ENCODE data around the gene UBE2QL1.

Gene UBE2QL1

DNA sequence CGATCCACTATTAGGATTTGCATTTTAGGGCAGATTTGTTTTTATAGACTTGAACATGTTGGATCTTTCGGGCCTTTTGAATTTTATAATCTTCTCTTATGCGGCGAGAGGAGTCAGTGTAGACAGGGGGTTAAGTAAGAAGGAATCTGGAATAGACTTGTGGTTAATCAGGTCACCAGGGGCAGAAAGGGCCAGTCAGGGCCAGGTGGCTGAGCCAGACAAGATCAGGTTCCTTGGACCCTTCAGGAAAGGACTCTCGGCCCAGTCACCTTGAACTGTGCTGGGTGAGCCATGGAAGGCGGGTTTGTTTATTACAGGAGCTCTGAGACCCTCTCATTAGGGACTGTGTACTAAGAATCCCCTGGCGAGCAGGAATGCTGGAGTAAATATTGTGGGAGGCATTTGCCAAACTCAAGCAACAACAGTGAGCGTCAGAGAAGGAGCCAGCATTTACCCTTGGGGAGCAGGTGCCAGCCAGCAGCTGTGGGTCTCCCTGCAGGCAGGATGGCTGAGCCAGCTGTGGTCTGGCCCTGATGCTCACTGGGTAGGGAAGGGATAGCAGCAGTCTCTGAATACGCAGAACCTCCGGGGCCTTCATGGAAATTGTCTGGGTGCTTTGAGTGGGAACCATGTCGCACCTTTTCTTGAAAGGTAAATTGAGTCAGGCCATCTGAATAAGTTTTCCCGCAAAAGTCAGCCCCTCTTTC lies 79.2 kb downstream of the UBE2QL1 start:
- Histone ChIP-seq H3K4me3 (ENCODE audit: low read depth, low read length) (no peak overlapping the region), H3K36me3 (ENCODE audit: insufficient read depth, low read length) (no peaks in the 10 kb centered on the region), H2AFZ (ENCODE audit: low read length, unreplicated experiment) (no peak overlapping the region)

DNA sequence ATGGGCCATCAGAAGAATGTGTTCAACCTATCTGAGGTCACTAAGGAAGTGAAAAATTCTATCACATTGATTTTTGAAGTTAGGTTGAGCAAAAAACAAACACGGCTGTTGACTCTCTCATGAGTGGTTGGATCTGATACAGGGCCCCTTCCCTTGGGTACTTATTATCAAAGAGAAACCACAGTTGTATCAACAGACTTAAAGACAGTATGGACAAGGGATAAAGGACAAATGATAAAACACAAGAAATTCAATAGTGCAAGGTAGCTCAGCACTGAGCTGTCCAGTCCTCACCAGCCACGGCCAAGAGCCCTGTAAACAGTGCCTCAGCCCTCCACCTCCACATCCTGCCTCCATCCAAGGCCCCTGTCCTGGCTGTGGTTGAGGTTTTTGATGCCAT lies 86.9 kb downstream of the UBE2QL1 start:
- H3K36me3 ChIP-seq (ENCODE audit: insufficient read depth, low read length): no peaks in the 10 kb centered on the region
- H3K27ac ChIP-seq (ENCODE audit: low read depth, low read length): no peak overlapping the region
- H3K4me1 ChIP-seq (ENCODE audit: control insufficient read depth, insufficient read depth, low read length, unreplicated experiment): no peaks in the 10 kb centered on the region
- H3K4me3 ChIP-seq (ENCODE audit: low read depth, low read length): no peak overlapping the region
- H2AFZ ChIP-seq (ENCODE audit: low read length, unreplicated experiment): no peak overlapping the region
- peaks cover 39% of the 10 kb centered on the region for H3K27me3 ChIP-seq (ENCODE audit: insufficient read depth, low read length)
- no peaks in the 10 kb centered on the region for H3K79me2 ChIP-seq (ENCODE audit: control insufficient read depth, insufficient read depth, low read length, unreplicated experiment)

More for the DNA sequence above, 79.2 kb downstream of the UBE2QL1 start:
- H3K79me2 ChIP-seq (ENCODE audit: control insufficient read depth, insufficient read depth, low read length, unreplicated experiment): no peaks in the 10 kb centered on the region
- no peak overlapping the region for H3K27ac ChIP-seq (ENCODE audit: low read depth, low read length)
- H3K4me1 ChIP-seq (ENCODE audit: control insufficient read depth, insufficient read depth, low read length, unreplicated experiment): no peaks in the 10 kb centered on the region
- peaks cover 41% of the 10 kb centered on the region; the same call in 1 of the 2 replicates for H3K27me3 ChIP-seq (ENCODE audit: insufficient read depth, low read length)

DNA sequence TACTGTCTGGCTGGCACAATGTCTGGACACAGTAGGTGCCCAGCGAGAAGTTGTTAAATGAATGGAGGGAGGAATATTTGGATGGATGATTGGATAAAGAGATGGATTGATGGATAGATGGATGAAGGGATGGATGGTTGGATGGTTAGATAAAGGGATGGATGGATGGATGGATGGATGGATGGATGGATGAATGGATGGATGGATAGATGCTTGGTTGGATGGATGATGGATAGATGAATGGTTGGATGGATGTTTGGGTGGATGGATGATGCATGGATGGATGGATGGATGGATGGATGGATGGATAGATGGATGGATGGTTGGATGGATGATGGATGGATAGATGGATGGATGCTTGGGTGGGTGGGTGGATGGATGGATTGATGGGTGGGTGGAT lies 90.4 kb downstream of the UBE2QL1 start:
- peaks cover 26% of the 10 kb centered on the region for H3K27me3 ChIP-seq (ENCODE audit: insufficient read depth, low read length)
- H3K4me1 ChIP-seq (ENCODE audit: control insufficient read depth, insufficient read depth, low read length, unreplicated experiment): no peaks in the 10 kb centered on the region
- no peaks in the 10 kb centered on the region for H3K36me3 ChIP-seq (ENCODE audit: insufficient read depth, low read length)
- H3K79me2 ChIP-seq (ENCODE audit: control insufficient read depth, insufficient read depth, low read length, unreplicated experiment): no peaks in the 10 kb centered on the region
- no peak overlapping the region for H3K4me3 ChIP-seq (ENCODE audit: low read depth, low read length)
- no peak overlapping the region for H2AFZ ChIP-seq (ENCODE audit: low read length, unreplicated experiment)
- H3K27ac ChIP-seq (ENCODE audit: low read depth, low read length): no peak overlapping the region

DNA sequence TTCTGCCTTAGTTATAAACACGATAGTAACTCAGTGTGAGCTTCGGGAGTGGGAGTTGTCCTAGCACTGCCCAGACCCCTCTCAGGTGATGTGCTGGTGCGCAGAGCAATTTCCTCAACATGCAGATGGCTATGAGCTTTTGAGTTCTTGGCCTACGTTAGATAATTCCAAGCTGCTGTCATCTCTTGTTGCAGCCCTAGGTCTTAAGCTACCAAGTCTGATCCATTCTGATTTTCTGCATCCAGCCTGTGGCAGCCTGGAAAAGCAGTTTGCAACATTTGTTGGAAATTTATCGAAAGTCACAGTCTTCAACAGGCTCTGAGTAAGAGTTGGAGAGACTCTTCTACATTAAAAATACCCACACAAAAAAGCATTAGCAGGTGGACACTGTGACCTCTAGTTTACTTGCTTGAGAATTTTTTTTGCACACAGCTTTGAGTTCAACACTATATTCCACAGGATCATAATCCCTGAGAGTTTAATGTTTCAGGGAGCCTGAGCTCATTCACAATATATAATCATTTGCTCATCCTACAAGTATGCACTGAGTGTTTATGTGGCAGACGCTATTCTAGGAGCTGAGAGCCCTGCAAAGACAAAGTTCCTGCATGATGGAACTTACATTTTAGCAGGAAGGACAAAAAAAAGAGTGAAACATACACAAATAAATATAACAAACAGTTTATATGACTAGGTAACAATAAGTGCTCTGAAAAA lies 91.6 kb downstream of the UBE2QL1 start:
- Histone ChIP-seq H2AFZ (ENCODE audit: low read length, unreplicated experiment) (no peak overlapping the region), H3K27ac (ENCODE audit: low read depth, low read length) (no peak overlapping the region), H3K27me3 (ENCODE audit: insufficient read depth, low read length) (peaks cover 19% of the 10 kb centered on the region), H3K4me3 (ENCODE audit: low read depth, low read length) (no peak overlapping the region), H3K79me2 (ENCODE audit: control insufficient read depth, insufficient read depth, low read length, unreplicated experiment) (no peaks in the 10 kb centered on the region), H3K4me1 (ENCODE audit: control insufficient read depth, insufficient read depth, low read length, unreplicated experiment) (no peaks in the 10 kb centered on the region), H3K36me3 (ENCODE audit: insufficient read depth, low read length) (no peaks in the 10 kb centered on the region)

DNA sequence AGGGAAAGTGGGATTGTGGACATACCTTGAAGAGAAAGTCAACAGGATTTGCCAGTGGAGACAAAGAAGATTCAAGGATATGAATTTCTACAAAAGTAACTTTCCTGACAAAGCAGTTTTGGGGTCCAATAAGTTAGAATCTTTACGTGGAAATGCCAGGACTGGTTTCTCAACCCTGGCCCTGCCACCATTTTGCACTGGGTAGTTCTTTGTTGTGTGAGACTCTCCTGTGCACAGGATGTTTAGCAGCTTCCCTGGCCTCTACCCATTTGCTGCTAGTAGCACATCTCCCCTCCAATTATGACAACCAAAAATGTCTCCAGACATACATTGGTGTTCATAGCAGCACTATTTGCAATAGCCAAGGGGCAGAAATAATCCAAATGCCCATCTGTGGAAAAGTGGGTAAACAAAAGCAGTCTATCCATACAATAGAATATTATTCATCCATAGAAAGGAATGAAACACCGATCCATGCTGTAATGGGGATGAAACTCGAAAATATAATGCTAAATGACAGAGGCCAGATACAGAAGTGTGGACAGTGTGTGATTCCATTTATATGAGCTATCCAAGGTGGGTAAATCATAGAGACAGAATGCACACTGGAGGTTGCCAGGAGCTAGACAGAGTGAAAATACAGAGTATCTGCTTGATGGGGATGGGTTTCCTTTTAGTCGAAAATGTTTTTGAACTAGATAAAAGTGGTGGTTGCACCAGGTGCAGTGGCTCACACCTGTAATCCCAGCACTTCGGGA lies 92.8 kb downstream of the UBE2QL1 start:
- Histone ChIP-seq H3K27ac (ENCODE audit: low read depth, low read length) (no peak overlapping the region), H3K36me3 (ENCODE audit: insufficient read depth, low read length) (no peaks in the 10 kb centered on the region), H3K4me1 (ENCODE audit: control insufficient read depth, insufficient read depth, low read length, unreplicated experiment) (no peaks in the 10 kb centered on the region), H3K79me2 (ENCODE audit: control insufficient read depth, insufficient read depth, low read length, unreplicated experiment) (no peaks in the 10 kb centered on the region), H2AFZ (ENCODE audit: low read length, unreplicated experiment) (no peak overlapping the region), H3K27me3 (ENCODE audit: insufficient read depth, low read length) (peaks cover 15% of the 10 kb centered on the region; the same call in 1 of the 2 replicates), H3K4me3 (ENCODE audit: low read depth, low read length) (no peak overlapping the region)

DNA sequence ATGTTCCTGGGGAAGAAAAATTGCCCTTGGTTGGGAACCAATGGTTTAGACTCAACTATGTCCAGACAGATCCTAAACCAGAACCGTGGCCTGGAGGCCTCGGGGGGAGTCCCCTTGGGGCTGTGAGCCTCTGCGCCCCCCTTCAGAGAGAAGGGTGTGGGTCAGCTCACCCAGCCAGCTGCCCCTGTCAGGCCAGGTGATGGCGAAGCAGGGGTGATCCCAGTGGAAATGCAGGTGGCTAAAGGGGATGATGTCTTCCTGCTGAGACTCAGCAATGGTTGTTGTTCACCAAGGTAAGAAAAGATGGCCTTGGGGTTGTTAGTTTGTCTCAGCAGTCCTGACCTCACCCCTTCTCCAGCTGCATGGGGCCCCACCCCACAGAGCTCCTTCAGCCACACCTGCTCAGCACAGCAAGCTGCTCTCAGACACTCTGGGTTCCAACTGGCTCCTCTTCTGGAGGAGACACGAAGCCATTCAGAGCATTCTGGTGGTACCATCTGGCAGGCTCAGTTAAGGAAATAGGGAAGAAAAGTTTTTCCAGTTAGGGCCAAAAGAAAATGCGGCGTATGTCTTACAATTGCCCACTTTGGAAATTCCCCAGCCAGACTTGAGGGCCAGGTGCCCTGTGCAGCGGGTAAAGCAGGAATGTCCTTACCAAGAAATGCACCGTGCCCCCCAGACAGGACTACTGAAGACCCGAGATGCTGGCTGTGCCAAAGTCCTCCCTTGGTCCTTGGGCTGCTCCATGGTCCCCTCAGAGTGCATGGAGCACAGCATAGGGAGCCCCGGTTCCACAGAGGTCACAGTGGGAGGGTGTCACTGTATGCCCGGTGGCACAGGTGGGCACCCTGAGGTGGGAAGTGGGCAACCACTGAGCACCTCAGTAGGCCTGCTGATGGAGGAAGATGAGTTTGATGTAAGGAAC lies 94.0 kb downstream of the UBE2QL1 start:
- Histone ChIP-seq H2AFZ (ENCODE audit: low read length, unreplicated experiment) (no peak overlapping the region), H3K36me3 (ENCODE audit: insufficient read depth, low read length) (no peaks in the 10 kb centered on the region), H3K27me3 (ENCODE audit: insufficient read depth, low read length) (peaks cover 18% of the 10 kb centered on the region; the same call in 1 of the 2 replicates), H3K4me3 (ENCODE audit: low read depth, low read length) (no peak overlapping the region), H3K4me1 (ENCODE audit: control insufficient read depth, insufficient read depth, low read length, unreplicated experiment) (no peaks in the 10 kb centered on the region), H3K27ac (ENCODE audit: low read depth, low read length) (no peak overlapping the region), H3K79me2 (ENCODE audit: control insufficient read depth, insufficient read depth, low read length, unreplicated experiment) (no peaks in the 10 kb centered on the region)

DNA sequence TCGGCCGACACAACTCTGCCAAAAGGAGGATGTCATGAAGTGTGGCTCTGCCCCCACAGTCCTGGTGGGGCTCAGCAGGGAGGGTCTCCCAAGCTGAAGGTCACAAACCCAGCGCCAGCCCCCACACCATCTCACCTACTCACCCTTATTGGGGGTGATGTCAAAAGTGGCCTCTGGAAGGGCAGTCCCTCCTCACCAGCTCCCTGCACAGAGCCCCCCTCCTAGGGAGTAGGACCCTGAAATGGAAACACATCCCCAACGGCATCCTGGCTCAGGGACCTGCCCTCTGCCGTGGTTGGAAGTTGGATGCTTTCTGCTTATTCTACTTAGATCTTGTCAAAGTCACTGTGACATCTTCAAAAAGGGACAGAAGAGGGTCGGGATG lies 94.7 kb downstream of the UBE2QL1 start:
- Histone ChIP-seq H2AFZ (ENCODE audit: low read length, unreplicated experiment) (no peak overlapping the region), H3K79me2 (ENCODE audit: control insufficient read depth, insufficient read depth, low read length, unreplicated experiment) (no peaks in the 10 kb centered on the region), H3K27ac (ENCODE audit: low read depth, low read length) (no peak overlapping the region), H3K4me1 (ENCODE audit: control insufficient read depth, insufficient read depth, low read length, unreplicated experiment) (no peaks in the 10 kb centered on the region), H3K27me3 (ENCODE audit: insufficient read depth, low read length) (peaks cover 20% of the 10 kb centered on the region; the same call in 1 of the 2 replicates), H3K36me3 (ENCODE audit: insufficient read depth, low read length) (no peaks in the 10 kb centered on the region), H3K4me3 (ENCODE audit: low read depth, low read length) (no peak overlapping the region)

DNA sequence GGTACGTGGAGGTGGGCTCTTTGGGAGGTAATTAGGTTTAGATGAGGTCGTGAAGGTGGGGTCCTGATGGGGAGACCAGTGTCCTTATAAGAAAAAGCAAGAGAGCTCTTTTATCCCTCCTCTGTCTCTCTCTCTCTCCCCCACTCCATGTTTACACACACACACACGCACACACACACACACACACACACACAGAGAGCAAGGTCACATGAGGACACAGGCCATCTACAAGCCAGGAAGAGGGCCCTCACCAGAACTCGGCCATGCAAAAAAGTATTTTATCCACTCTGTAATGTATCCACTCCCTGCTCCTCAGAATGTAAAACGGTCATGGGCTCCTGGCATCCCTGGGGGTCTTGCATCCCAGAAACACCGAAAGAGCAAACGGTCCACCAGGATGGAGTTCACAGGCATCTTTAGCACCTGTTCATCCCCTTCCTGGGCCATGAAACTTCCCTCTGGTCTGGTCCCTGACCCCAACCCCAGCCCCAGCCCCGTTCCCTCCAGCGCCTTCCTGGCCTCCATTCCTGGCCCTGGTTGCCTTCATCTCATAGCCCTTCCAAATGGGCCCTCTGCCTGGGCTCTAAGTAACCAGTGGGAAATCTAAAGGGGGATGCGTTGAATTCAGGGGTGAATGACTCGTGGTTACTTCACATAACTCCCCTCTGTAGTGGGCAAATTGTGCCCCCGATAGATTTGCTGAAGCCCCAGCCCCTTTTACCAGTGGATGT lies 95.3 kb downstream of the UBE2QL1 start:
- H3K79me2 ChIP-seq (ENCODE audit: control insufficient read depth, insufficient read depth, low read length, unreplicated experiment): no peaks in the 10 kb centered on the region
- H3K4me3 ChIP-seq (ENCODE audit: low read depth, low read length): no peak overlapping the region
- H3K27ac ChIP-seq (ENCODE audit: low read depth, low read length): no peak overlapping the region
- H2AFZ ChIP-seq (ENCODE audit: low read length, unreplicated experiment): no peak overlapping the region
- H3K4me1 ChIP-seq (ENCODE audit: control insufficient read depth, insufficient read depth, low read length, unreplicated experiment): no peaks in the 10 kb centered on the region
- H3K27me3 ChIP-seq (ENCODE audit: insufficient read depth, low read length): peaks cover 26% of the 10 kb centered on the region; the same call in 1 of the 2 replicates
- H3K36me3 ChIP-seq (ENCODE audit: insufficient read depth, low read length): no peaks in the 10 kb centered on the region
